ENCODE data around the gene ADAM23.
"Not testable (repeated sequence)": the region's sequence is repeated elsewhere in the genome, so short reads cannot be mapped to it uniquely, and the experiment has no call there.

Gene ADAM23, protein sequence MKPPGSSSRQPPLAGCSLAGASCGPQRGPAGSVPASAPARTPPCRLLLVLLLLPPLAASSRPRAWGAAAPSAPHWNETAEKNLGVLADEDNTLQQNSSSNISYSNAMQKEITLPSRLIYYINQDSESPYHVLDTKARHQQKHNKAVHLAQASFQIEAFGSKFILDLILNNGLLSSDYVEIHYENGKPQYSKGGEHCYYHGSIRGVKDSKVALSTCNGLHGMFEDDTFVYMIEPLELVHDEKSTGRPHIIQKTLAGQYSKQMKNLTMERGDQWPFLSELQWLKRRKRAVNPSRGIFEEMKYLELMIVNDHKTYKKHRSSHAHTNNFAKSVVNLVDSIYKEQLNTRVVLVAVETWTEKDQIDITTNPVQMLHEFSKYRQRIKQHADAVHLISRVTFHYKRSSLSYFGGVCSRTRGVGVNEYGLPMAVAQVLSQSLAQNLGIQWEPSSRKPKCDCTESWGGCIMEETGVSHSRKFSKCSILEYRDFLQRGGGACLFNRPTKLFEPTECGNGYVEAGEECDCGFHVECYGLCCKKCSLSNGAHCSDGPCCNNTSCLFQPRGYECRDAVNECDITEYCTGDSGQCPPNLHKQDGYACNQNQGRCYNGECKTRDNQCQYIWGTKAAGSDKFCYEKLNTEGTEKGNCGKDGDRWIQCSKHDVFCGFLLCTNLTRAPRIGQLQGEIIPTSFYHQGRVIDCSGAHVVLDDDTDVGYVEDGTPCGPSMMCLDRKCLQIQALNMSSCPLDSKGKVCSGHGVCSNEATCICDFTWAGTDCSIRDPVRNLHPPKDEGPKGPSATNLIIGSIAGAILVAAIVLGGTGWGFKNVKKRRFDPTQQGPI

DNA sequence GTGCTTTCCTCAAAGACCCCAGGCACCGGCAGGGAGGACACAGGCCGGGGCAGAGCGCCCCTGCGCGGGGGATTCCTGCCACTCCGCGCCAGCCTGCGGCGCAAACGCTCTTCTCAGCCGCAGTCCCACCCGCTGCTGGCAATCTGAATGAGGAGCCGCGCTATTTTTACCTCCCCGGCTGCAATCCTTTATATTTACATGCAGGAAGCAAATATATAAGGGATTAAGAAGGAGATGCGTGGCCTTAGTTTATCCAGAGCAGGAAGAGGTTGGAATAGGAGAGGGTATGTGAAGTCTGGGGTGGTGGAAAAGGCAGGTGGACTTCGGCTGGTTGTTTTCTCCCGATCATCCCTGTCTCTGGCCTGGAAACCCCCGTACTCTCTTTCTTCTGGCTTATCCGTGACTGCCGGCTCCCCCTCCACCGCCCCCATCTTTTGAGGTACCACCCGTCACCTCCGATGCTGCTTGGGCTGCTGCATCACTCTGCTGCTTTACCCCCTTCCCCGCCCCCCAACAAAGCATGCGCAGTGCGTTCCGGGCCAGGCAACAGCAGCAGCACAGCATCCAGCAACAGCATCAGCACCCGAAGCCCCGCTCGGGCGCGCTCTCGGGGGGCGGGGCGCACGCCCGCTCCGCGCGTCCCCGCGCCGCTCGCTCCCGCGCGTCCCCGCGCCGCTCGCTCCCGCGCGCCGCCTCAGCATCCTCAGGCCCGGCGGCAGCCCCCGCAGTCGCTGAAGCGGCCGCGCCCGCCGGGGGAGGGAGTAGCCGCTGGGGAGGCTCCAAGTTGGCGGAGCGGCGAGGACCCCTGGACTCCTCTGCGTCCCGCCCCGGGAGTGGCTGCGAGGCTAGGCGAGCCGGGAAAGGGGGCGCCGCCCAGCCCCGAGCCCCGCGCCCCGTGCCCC lies at the start of gene ADAM23:
Gene ADAM23, plus strand, starts transcription at position 700 of the 902 bp plus-strand sequence. CDS start 335 bp downstream, outside the sequence.
- no peak for DNase-seq (ENCODE audit: low read depth, low spot score)

DNA sequence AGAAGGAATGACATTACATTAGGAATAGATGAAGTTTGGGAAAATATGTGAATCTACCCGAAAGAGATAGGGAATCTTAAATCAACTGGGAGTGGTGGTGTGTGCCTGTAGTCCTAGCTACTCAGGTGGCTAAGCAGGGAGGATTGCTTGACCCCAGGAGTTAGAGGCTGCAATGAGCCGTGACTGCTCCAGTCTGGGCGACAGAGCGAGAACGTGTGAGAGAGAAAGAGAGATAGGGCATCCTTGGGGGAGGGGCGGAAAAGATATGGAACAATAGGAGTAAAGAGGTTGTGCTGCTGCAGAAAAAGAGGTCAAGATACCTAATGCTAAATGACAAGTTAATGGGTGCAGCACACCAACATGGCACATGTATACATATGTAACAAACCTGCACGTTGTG lies 47.1 kb upstream of the ADAM23 start:
- no peak for DNase-seq (ENCODE audit: low read depth, low spot score)

DNA sequence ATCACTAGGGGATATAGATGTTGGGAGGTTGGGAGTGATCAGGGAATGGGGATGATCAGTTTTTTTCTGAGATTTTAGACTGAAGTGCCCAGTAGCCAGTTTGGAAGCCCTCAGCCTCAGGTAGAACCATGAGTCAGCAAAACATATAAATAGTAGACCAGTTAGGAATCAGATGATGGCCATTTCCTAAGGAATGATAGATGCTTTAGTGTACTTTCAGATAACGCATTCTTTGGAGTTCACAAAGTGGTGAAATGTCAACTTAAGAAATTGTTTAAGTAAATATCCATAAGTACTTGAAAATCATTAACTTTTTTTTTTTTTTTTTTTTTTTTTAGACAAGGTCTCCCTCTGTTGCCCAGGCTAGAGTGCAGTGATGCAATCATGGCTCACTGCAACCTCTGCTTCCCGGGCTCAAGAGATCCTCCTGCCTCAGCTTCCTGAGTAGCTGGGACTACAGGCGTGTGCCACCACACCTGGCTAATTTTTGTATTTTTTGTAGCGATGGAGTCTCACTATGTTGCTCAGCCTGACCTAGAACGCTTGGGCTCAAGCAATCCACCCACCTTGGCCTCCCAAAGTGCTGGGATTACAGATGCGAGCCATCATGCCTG lies 40.3 kb upstream of the ADAM23 start:
- not testable (repeated sequence) for DNase-seq (ENCODE audit: low read depth, low spot score)

DNA sequence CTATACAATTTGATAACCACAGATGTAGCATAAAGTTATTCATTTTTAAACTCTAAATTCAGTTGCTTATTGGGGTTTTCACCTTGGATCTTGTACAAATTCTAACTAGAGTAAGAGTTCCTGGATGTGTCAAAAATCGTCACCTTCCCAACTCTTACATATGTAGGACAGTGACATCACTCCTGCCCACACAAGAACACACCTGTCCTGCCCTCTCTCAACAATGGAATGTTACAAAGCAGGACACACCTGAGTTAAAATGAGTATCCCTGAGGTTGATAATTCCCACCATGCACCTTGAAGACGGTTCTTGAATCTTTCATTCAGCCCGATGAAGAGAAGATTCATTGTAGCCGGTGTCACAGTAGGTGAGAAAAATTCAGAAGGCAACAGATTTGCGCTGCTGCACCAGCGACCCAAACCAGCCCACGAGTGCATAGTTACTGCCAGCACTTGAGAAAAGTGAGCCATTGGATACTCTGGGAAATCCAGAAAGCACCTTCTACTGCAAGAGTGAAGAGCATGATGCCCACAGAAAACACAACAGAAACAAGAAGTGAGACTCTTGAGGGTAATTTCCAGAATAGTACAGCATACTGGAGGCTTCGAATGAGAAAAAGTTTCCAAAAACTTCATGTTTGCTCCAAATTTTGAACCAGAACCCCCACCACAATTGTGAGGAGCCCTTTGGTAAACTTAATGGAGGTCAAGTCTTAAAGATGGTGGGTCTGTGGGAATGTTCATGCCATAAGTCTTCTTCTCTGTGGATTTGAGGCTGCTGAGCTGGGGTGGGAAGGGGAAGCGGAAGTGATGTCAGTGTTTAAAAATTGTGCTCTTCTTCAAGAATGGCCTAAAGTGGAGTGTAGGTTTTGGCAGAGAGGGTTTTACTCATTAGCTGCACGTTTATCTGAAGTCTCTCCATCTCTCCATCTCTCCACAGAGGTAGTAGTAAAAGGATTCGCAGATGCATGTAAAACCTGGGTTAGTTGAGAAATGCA lies 34.7 kb upstream of the ADAM23 start:
- DNase-seq (ENCODE audit: low read depth, low spot score), result no peak

DNA sequence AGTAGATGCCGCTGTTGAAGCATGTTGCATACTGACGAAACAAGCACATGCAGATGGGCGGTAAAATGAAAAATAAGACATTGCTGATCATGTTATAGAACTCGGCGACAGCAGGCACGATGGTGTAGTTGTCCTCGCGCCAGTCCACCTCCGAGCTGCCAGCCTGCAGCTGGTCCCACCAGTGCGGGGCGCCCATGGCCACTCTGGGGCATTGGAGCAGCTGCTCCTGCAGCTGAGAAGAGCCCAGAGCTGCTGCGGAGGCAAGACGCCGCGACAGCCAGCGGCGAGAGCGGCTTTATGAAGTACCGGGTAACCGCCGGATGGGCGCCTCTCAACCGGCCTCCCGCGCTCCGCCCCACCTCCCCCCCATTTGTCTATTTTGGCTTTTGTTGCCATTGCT lies 32.6 kb upstream of the ADAM23 start:
- no peak for DNase-seq (ENCODE audit: low read depth, low spot score)

DNA sequence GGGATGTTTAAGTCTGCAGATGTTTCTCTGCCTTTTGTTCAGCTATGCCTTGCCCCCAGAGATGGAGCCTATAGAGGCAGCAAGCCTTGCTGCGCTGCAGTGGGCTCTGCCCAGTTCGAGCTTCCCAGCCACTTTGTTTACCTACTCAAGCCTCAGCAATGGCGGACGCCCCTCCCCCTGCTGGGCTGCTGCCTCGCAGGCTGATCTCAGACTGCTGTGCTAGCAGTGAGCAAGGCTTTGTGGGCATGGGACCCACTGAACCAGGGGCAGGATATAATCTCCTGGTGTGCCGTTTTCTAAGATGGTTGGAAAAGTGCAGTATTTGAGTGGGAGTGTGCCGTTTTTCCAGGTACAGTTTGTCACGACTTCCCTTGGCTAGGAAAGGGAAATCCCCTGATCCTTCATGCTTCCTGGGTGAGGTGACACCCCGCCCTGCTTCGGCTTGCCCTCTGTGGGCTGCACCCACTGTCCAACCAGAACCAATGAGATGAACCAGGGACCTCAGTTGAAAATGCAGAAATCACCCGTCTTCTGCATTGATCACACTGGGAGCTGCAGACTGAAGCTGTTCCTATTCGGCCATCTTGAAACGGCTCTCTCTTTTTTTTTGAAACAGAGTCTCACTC lies 27.6 kb upstream of the ADAM23 start:
- no peak for DNase-seq (ENCODE audit: low read depth, low spot score)

DNA sequence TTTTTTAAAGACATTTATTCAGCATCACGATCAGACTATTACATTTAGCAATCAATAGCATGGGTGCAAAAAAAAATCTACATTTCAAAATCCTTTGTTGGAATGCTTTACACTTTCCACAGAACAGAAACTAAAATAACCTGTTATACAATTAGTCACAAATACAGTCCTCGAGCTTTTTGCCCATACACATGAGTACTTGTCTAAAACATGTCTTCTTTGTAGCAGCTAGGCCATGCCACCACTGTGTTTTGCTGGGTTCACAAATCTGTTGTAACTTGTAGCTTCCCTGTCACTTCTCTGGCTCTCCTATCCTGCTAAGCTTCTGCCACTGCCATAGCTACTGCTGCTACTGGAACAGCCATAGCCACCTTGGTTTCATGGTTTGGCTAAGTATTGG lies 24.4 kb upstream of the ADAM23 start:
- no peak for DNase-seq (ENCODE audit: low read depth, low spot score)

DNA sequence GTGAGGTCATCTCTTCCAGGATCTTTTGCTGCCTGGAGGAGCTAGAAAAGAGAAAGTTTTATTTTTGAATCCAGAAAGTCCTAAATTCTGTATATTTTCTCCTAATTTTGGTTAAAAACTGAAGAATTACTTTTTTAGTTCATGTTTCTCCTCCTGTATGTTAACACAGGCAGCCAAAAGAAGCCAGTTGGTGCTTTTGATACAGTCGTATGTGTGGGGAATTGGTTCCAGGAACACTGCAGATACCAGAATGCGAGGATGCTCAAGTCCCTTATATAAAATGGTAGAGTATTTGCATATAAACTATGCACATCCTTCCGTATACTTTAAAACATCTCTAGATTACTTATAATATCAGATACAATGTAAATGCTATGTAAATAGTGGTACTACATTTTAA lies 22.6 kb upstream of the ADAM23 start:
- no peak for DNase-seq (ENCODE audit: low read depth, low spot score)

DNA sequence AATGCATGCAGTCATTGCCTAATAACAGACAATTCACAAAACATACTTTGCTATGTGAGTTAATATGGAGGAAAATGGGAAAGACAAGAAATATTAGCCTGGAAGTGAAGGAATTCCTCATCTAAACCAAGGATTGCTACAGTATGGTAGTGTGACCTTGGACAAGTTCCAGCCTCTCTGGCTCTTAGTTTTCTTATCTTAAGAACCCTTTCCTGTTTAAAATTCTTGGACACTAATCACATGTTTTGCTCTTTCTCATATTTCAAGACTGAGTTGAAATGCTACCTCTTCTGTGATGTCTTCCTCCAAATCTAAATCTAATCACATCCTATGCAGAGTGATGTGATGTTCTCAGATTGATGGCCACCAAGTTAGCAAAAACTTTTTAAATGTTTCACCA lies 20.8 kb upstream of the ADAM23 start:
- no peak for DNase-seq (ENCODE audit: low read depth, low spot score)

DNA sequence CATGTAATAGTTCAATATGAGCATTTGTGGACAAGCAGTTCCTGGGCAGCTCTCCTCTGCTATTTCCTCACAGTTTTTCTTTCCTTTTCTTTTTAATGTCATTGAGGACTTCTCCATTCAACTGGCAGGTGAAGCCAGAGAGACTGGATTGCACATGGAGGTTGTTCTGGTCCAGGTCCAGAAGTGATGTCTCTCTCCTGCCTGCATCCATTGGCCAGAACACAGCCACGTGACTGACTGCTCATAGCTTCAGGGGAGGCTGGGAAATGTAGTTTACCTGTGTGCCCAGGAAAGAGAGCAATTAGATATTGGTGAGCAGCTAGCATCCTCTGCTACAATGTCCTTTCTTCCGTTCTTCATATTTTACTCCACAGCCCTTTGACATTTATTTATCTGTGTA lies 20.2 kb upstream of the ADAM23 start:
- no peak for DNase-seq (ENCODE audit: low read depth, low spot score)

DNA sequence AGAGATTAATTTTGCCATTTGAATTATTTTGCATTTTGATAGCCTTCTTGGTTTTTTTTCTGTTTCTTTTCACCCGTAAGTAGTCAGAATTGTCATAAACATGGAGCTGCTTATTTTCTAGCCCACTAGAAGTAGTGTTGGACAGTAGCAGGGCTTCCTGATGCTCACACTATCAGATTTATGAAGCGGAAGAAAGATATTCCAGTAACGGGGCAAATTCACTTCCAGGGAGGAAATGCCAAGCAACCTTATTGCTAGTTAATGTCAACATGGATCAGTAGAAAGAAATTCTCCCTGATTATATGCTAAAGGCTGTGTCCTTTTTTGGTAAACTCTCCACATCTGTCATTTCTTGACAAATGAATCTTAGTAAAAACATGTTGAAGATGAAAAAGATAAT lies 19.2 kb upstream of the ADAM23 start:
- no peak for DNase-seq (ENCODE audit: low read depth, low spot score)

DNA sequence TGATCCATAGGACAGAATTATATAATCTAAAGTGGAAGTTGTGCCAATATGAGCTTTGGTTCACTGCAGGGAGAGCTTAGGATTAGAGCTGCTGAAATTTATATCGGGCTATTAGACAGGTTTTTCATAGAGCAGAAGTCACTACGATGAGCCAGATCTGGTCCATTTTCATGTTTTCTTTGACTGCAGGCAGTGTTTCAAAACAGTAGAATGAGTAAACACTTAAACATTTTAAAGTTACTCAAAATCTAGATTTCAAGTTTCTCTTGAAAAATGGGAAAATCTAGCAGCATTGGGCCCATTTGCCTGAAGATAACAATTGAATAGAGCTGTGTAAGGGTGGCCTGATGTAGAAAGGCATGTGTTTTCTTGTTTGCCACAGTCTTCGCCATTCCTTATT lies 14.5 kb upstream of the ADAM23 start:
- DNase-seq (ENCODE audit: low read depth, low spot score), result no peak

DNA sequence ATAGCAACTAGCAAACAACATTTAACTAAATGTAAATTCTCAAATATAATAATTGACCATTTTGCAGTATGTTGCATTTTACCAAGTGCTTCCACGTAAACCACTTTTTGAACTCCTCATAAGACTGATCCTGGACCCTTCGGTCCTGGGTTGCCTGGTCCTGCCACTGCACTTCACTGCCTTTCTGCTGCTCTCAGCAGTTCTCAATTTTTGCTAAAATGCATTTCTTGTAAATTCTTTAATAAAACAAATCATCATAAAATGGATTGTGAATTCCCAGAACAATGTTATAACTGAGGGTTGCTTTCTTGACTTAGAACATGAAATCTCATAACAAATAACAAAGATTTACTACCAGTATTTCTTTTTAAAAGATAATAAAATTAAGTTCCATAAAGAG lies 12.9 kb upstream of the ADAM23 start:
- no peak for DNase-seq (ENCODE audit: low read depth, low spot score)

DNA sequence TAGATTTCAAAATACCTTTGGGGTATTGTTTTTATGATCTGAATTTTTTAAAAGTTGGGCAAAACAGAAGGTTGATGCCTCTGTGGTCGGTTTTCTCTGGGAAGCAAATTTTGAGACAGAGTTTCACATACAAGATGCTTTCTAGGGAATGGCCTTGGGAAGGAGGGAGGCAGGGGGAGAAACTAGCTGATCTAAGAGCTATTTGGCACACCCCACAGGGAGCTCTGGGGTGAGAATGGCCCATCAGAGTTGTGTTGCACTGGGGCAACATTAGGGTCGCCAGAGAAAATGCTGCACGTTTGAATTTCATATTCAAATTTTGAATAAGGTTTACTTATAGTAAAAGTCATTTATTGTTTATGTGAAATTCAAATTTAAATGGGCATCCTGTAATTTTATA lies 11.9 kb upstream of the ADAM23 start:
- no peak for DNase-seq (ENCODE audit: low read depth, low spot score)

DNA sequence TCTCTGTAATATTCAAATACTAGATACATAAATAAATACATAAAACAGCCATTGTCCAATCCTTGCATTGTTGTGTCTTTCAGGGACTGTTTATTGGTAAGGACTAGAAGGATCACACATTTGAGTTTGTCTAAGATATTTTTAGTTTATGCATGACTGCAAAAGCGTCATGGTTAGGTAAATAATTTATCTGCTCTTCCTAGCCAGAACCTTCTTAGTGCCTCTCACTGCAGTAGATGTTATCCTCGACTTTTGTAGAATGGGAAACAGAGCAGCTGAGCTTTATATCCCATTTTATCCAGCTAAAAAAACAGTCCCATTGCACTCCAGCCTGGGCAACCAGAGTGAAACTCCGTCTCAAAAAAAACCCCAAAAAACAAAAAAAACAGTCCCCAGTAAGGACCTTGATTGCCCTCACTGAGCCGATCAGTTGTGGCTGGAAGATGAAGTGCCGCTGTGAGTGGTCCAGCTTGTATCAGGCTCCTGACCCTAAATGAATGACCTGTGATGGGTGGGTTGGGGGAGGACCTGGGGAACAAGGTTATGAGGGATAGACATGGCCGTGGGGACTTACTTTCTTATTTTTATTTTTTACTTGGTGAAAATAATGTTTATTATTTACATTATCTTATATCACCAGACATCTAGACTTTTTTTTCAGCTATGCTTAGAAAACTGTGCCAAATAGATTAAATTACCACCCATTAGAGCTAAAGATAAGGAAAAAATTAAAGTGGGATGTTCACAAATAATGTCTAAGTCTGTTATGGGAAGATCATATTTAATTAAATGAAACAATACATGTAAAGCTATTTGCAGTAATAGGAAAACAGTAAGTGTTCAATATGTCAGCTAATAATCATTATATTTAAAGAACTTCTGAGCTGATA lies 10.9 kb upstream of the ADAM23 start:
- DNase-seq (ENCODE audit: low read depth, low spot score), result no peak

DNA sequence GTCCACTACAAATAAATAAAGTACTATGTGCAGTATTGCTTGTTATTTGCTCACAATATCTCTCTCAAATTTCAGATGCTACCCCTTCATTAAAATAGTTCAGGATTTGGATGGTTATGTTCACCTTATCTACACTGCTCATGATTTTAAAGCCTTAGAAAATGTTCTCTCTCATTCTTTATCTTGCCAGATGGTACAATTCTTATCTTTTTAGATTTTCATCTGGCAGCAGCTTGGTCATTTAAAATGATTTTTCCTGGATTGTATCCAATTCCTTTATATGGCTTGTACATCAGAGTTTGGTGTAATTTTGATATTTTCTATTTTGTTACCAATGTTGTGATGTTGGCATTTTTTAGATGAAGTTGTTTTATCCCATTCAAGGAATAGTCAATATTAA lies 10.1 kb upstream of the ADAM23 start:
- DNase-seq (ENCODE audit: low read depth, low spot score), result no peak

DNA sequence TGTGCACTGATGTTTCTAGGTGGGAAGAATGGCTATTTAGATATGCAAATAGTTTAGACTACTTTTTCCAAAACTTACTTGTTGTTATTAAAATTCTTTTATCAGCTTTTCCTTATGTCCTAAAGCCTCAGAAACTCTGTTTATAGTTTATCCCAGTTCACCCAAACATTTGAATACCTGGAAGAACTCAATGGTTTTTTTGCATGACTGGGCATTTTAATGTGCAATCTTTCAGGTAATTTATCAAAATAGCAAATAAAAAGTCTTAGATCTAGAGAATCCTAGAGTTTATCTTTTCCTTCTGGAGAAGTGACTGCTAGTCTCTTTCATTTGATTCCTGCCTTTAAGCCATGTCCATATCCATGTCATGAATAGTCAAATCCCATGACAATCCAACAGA lies 9.6 kb upstream of the ADAM23 start:
- DNase-seq (ENCODE audit: low read depth, low spot score), result no peak

DNA sequence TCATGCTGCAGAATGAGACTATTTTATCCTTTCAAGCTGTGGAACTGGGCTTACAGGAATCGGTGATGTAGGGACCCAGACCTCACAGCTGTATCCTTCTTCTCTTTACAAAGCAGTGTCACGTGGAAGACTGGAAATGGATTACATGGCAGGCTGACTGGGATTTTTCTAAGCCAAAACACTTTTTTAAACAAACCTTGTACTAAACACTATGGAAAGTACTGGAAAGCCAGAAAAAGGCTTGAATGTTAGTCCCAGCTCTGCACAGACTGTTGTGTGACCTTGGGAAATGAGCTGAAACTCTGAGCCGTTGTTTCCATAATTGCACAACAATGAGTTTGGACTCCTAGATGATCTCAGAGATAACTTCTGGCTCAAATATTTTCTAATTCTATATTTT lies 7.6 kb upstream of the ADAM23 start:
- DNase-seq (ENCODE audit: low read depth, low spot score), result no peak

DNA sequence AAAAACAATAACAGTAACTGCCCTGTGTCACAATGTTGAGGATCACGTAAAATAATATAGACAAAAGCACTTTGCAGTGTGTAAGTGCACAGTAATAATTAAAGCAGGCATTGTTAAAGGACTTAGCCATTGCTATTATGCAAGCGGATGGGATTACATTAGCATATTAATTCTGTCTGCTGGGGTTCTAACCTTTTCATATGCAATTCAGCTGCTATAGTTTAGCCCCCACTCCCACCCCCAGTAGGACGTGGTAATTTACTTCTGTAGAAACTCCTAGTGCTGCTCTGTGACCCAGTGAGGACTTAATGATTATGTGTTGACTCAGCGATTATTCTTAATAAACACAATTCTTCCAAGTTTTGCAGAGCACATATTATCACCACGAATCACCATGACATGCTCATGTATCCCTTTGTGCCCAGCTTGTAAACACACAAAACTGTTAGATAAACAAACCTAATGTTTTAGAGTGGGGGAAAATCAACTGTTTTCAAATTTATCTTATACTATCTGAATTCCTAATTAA lies 5.1 kb upstream of the ADAM23 start:
- DNase-seq (ENCODE audit: low read depth, low spot score), result no peak

Data from brain pericyte (primary cell).